ENCODE results near the gene OR6S1. TPM values are rescaled to one million over a fixed set of nuclear protein-coding genes. Genes with fewer than 3 reads are reported as not detected.

OR6S1 gene
- total and polyA plus RNA-seq, 2 donors (not counting 3 experiments of a cell fraction or from before 2014, with no cell fraction given) = not detected

- FAIRE-seq = no peak
- no peaks in the 10 kb centered on the region for H4K20me1 ChIP-seq (replicated peaks; ENCODE audit: control insufficient read depth, extremely low read depth, insufficient read depth, low read length)
- H3K9ac ChIP-seq (replicated peaks; ENCODE audit: extremely low read depth, insufficient read depth, low read length) = no peak overlapping the region
- POLR2A ChIA-PET = no interaction called here
- no peaks in the 10 kb centered on the region for H3K9me1 ChIP-seq (replicated peaks; ENCODE audit: control insufficient read depth, extremely low read depth, insufficient read depth, low read length)
- H2AFZ ChIP-seq (ENCODE audit: low read depth, low read length) = no peak overlapping the region
- no peak overlapping the region for H3K4me2 ChIP-seq (ENCODE audit: insufficient read depth, low read length)
- dilution Hi-C loops (cut with MboI; ENCODE audit: extremely low pct_ligation_motif_present, low sequenced_read_pairs) (no loop called here), intact Hi-C loops (cut with micrococcal nuclease) (no loop called here)
- H3K27ac ChIP-seq (ENCODE audit: insufficient read depth, low read depth, low read length) = no peak overlapping the region
- BruUV-seq (replicated peaks) = no TSS peak
- no peaks in the 10 kb centered on the region for H3K79me2 ChIP-seq (ENCODE audit: control insufficient read depth, insufficient read depth, low read length)
- H3K4me3 ChIP-seq (replicated peaks in 1 of 3; ENCODE audit: insufficient read depth in 1 of 3, low read depth in 1 of 3, low read length in 3 of 3) = no peak overlapping the region
- H3K36me3 ChIP-seq (ENCODE audit: control insufficient read depth in 2 of 2, extremely low read depth in 1 of 2, insufficient read depth in 2 of 2, low read length in 2 of 2) = no peaks in the 10 kb centered on the region
- peaks cover 2% of the 10 kb centered on the region for H3K4me1 ChIP-seq (ENCODE audit: control insufficient read depth, extremely low read depth, insufficient read depth, low read length)
- H3K9me3 ChIP-seq (replicated peaks; ENCODE audit: control insufficient read depth, insufficient read depth, low read length) = no peaks in the 10 kb centered on the region
- H3K27me3 ChIP-seq (ENCODE audit: control insufficient read depth in 2 of 2, insufficient read depth in 2 of 2, low read length in 2 of 2) = peaks cover 39 to 41% of the 10 kb centered on the region in 2 experiments
- no peak for DNase-seq (ENCODE audit: low read depth, low spot score)
- TF ChIP-seq MAX (IDR thresholded peaks at IDR 0.05; ENCODE audit: insufficient read depth, insufficient read length) (no peak), POLR2AphosphoS5 (IDR thresholded peaks at IDR 0.05; ENCODE audit: insufficient read depth, low read depth, low read length) (no peak), POLR2A (IDR thresholded peaks at IDR 0.05; ENCODE audit: low read depth, low read length) (no peak), JUN (IDR thresholded peaks at IDR 0.05; ENCODE audit: borderline replicate concordance, insufficient read depth, insufficient read length, low read depth) (no peak), MYC (IDR thresholded peaks at IDR 0.05; ENCODE audit: low read depth, low read length) (no peak), CTCF (IDR thresholded peaks at IDR 0.05; ENCODE audit: extremely low read depth in 1 of 2, insufficient read depth in 1 of 2, low read depth in 1 of 2, low read length in 2 of 2) (no peak), FOS (IDR thresholded peaks at IDR 0.05; ENCODE audit: borderline replicate concordance, insufficient read depth, low read length) (no peak), EZH2 (IDR thresholded peaks at IDR 0.05; ENCODE audit: borderline replicate concordance, low read depth, low read length, severe bottlenecking) (no peak), GATA2 (IDR thresholded peaks at IDR 0.05; ENCODE audit: insufficient read depth, insufficient read length, low read depth, low read length) (no peak)
- CTCF ChIA-PET = interaction anchor here (2.4 kb wide), 1 partner anchor 34 kb away, joined by 14 read pairs; no protein-coding TSS in a partner anchor
Measured at GRCh38 chr14:20656274-20656673, 14.8 kb upstream of the OR6S1 start.
